ENCODE results near the gene UPF3A.

DNA sequence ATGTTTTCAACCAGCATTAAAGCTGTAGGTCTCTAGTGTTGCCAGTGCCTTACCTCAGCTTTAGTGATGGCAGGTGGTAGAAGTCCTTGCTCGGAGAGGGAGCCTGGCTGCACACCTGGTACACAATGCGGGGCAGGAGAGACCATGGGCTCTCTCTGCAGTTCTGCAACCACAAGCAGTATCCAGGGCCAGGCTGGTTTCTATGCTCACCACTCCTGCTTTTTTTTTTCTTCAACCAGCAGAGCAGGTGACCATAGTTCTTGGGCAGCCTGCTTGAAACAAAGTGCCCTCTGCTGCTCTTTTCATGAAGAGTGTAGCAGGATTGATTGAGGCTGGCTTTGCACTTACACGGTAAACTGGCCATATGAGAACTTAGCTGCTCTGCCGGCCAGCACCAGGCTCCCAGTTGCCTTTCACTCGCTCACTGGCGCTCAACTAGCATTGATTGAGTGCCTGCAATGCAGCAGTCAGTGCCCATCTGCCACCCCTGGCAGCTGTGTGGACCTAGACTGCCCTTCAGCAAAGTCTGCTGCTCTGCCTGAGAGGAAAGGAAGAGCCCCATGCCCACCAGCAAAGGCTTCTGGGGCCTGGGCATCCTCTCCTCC lies 28.5 kb downstream of the UPF3A start:
- TF ChIP-seq, protein P1, sequence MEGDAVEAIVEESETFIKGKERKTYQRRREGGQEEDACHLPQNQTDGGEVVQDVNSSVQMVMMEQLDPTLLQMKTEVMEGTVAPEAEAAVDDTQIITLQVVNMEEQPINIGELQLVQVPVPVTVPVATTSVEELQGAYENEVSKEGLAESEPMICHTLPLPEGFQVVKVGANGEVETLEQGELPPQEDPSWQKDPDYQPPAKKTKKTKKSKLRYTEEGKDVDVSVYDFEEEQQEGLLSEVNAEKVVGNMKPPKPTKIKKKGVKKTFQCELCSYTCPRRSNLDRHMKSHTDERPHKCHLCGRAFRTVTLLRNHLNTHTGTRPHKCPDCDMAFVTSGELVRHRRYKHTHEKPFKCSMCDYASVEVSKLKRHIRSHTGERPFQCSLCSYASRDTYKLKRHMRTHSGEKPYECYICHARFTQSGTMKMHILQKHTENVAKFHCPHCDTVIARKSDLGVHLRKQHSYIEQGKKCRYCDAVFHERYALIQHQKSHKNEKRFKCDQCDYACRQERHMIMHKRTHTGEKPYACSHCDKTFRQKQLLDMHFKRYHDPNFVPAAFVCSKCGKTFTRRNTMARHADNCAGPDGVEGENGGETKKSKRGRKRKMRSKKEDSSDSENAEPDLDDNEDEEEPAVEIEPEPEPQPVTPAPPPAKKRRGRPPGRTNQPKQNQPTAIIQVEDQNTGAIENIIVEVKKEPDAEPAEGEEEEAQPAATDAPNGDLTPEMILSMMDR (IDR thresholded peaks at IDR 0.05): no peak
- no peak for TF ChIP-seq POLR2A (IDR thresholded peaks at IDR 0.05)
